Aorta (tissue), 5 donors: ENCODE measurements around the gene PSEN1. TPM values are rescaled to one million over a fixed set of nuclear protein-coding genes. Genes with fewer than 3 reads are reported as not detected.

ENCODE experiments used
- ATAC-seq: fragments of 200-7000 bp; cut with Tn5 transposase; one replicate; pipeline ENCODE4 v1.9.1; 2022; ENCODE audit warnings: moderate library complexity; ENCODE audit not compliant: low FRiP score
- DNase-seq, 2 donors: peaks; one replicate each; pipeline ENCODE4 v3.0.0-alpha.2; 2020
- H3K27ac ChIP-seq, 2 donors: one replicate each; pipeline ENCODE4 v1.5.1; 2013; ENCODE audit warnings: low read length in 2 of 2, mild to moderate bottlenecking in 2 of 2, moderate library complexity in 2 of 2, control low read depth in 1 of 2, inconsistent platforms in 1 of 2, low read depth in 1 of 2
- H3K27me3 ChIP-seq, 2 donors: one replicate each; pipeline ENCODE4 v1.6.1; 2013; ENCODE audit warnings: control low read depth in 1 of 2, low read length in 1 of 2, mild to moderate bottlenecking in 1 of 2, moderate library complexity in 1 of 2; ENCODE audit not compliant: insufficient read depth in 2 of 2, control insufficient read depth in 1 of 2
- H3K36me3 ChIP-seq, 2 donors: one replicate each; pipeline ENCODE4 v1.6.1; 2013; ENCODE audit warnings: control low read depth in 1 of 2, low read length in 1 of 2, mild to moderate bottlenecking in 1 of 2; ENCODE audit not compliant: insufficient read depth in 2 of 2, control insufficient read depth in 1 of 2
- H3K4me1 ChIP-seq, 2 donors: one replicate each; pipeline ENCODE4 v1.6.1; 2013; ENCODE audit warnings: low read length in 2 of 2, control low read depth in 1 of 2, mild to moderate bottlenecking in 1 of 2, moderate library complexity in 1 of 2; ENCODE audit not compliant: insufficient read depth in 2 of 2, control insufficient read depth in 1 of 2
- H3K4me3 ChIP-seq, 2 donors: one replicate each; pipeline ENCODE4 v1.5.1; 2013; ENCODE audit warnings: low read length in 2 of 2, control low read depth in 1 of 2, mild to moderate bottlenecking in 1 of 2
- H3K9me3 ChIP-seq: one replicate; pipeline ENCODE4 v1.6.1; 2013; ENCODE audit warnings: mild to moderate bottlenecking, low read length; ENCODE audit not compliant: control insufficient read depth
- WGBS, 2 donors: extraction: QIAGEN DNeasy Blood & Tissue Kit; methylation state at CpG; one replicate each; pipeline ENCODE4 v1.1.7; 2013; 5-methylcytosine and 5-hydroxymethylcytosine counted together
- intact Hi-C, 2 donors: fragments of 100-400 bp; cut with DNase I; formaldehyde crosslinking; loops; one replicate each; pipeline versions ENCODE4 v1.14.2 to v1.15.0; 2022
- polyA plus RNA-seq, 2 donors: library from polyadenylated mRNA; stranded (reverse); fragments of 200-250 nt; gene quantifications; one replicate each; pipeline ENCODE4 v1.2.3, GENCODE V29; 2013
- total RNA-seq, 2 donors: library from RNA; stranded (reverse); fragmentation: NEBNext Ultra II Directional; extraction: Animal tissue kit (Norgen Biotek cat#: 25700); gene quantifications; one replicate each; pipeline ENCODE4 v1.2.1, GENCODE V29; 2021
- donor health status: healthy with polysubstance abuse.
- donor health status: Bipolar disorder and iron deficiency.
- donor health status: DM: no; HTN: no; CAD: no.
- donor health status: DM: no; HTN: no; CAD: no.
- donor health status: DM: yes; HTN: yes; CAD: no.

The PSEN1 gene
- total and polyA plus RNA-seq, 4 donors = 10.3 to 51.6 (median 32.4) TPM

DNA sequence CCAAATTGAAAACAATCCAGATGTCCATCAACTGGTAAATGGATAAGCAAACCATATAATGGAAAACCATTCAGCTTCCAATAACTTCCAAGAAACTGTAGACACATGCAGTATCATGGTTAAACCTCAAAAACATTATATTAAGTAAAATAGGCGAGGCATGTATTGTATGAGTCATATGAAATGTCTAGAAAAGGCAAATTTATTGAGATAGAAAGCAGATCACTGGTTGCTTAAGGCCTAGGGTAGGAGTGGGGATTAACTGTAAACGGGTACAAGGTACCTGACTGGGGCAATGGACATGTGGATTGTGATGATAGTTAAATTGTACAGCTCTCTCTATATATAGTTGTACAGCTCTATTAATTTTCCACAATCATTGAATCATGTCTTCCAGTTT is 79.7 kb downstream of the PSEN1 start:
- ATAC-seq = no peak
- H3K4me1 ChIP-seq = no peaks in the 10 kb centered on the region
- peaks cover 9 to 13% of the 10 kb centered on the region in 2 donors for H3K36me3 ChIP-seq
- no peak overlapping the region for H3K4me3 ChIP-seq
- WGBS, 2 donors = 90 to 93% methylated on average over 2 of the region's 2 CpGs
- no peak overlapping the region for H3K27ac ChIP-seq
- no peak for DNase-seq
- intact Hi-C loops = no loop called here
- no peaks in the 10 kb centered on the region for H3K9me3 ChIP-seq
- no peaks in the 10 kb centered on the region for H3K27me3 ChIP-seq

DNA sequence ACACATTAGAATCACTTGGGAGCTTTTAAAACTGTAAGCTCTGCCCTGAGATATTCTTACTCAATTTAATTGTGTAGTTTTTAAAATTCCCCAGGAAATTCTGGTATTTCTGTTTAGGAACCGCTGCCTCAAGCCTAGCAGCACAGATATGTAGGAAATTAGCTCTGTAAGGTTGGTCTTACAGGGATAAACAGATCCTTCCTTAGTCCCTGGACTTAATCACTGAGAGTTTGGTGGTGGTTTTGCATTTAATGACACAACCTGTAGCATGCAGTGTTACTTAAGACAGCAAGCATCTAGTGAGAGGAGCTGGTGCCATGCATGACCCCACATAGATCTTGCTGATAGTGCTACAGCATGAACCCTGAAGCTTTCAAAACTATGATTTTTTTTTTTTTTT is 81.1 kb downstream of the PSEN1 start:
- Histone ChIP-seq H3K4me1 (no peaks in the 10 kb centered on the region), H3K27ac (no peak overlapping the region), H3K36me3 (peaks cover 9 to 11% of the 10 kb centered on the region in 2 donors), H3K27me3 (no peaks in the 10 kb centered on the region), H3K4me3 (no peak overlapping the region), H3K9me3 (no peaks in the 10 kb centered on the region)
- ATAC-seq = no peak
- WGBS, 2 donors = 94 to 95% methylated on average over 1 of the region's 1 CpG
- no peak for DNase-seq
- intact Hi-C loops = no loop called here

DNA sequence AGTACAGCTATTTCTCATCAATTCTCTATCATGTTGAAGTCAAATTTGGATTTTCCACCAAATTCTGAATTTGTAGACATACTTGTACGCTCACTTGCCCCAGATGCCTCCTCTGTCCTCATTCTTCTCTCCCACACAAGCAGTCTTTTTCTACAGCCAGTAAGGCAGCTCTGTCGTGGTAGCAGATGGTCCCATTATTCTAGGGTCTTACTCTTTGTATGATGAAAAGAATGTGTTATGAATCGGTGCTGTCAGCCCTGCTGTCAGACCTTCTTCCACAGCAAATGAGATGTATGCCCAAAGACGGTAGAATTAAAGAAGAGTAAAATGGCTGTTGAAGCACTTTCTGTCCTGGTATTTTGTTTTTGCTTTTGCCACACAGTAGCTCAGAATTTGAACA is 83.8 kb downstream of the PSEN1 start:
- peaks cover 9 to 11% of the 10 kb centered on the region in 2 donors for H3K36me3 ChIP-seq
- WGBS, 2 donors = 92 to 93% methylated on average over 4 of the region's 4 CpGs
- intact Hi-C loops = no loop called here

GRCh38 chr14:73220634-73221033 is 84.3 kb downstream of the PSEN1 start:
- peaks cover 9 to 11% of the 10 kb centered on the region in 2 donors for H3K36me3 ChIP-seq
- ATAC-seq = no peak

More for the DNA sequence above, 83.8 kb downstream of the PSEN1 start:
- Histone ChIP-seq H3K9me3 (no peaks in the 10 kb centered on the region), H3K27me3 (no peaks in the 10 kb centered on the region), H3K4me1 (no peaks in the 10 kb centered on the region), H3K27ac (no peak overlapping the region), H3K4me3 (no peak overlapping the region)
- no peak for DNase-seq
- no peak for ATAC-seq

GRCh38 chr14:73221945-73222344 is 85.6 kb downstream of the PSEN1 start:
- intact Hi-C loops = no loop called here
- no peaks in the 10 kb centered on the region for H3K9me3 ChIP-seq
- peaks cover 7 to 11% of the 10 kb centered on the region in 2 donors for H3K36me3 ChIP-seq
- DNase-seq (no peak), ATAC-seq (no peak)
- WGBS, 2 donors = 74 to 80% methylated on average over 2 of the region's 2 CpGs
- no peaks in the 10 kb centered on the region for H3K4me1 ChIP-seq
- no peak overlapping the region for H3K27ac ChIP-seq
- no peaks in the 10 kb centered on the region for H3K27me3 ChIP-seq
- no peak overlapping the region for H3K4me3 ChIP-seq

More at GRCh38 chr14:73220634-73221033, 84.3 kb downstream of the PSEN1 start:
- H3K27ac ChIP-seq = no peak overlapping the region
- H3K4me3 ChIP-seq = no peak overlapping the region
- DNase-seq = no peak
- H3K9me3 ChIP-seq = no peaks in the 10 kb centered on the region
- H3K27me3 ChIP-seq = no peaks in the 10 kb centered on the region
- no peaks in the 10 kb centered on the region for H3K4me1 ChIP-seq
- WGBS, 2 donors = 92 to 96% methylated on average over 5 of the region's 5 CpGs
- intact Hi-C loops = no loop called here

DNA sequence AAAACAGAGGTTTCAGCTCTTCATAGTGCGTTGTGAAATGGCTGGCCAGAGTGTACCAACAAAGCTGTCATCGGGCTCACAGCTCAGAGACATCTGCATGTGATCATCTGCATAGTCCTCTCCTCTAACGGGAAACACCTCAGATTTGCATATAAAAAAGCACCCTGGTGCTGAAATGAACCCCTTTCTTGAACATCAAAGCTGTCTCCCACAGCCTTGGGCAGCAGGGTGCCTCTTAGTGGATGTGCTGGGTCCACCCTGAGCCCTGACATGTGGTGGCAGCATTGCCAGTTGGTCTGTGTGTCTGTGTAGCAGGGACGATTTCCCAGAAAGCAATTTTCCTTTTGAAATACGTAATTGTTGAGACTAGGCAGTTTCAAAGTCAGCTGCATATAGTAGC is 86.7 kb downstream of the PSEN1 start:
- Histone ChIP-seq H3K9me3 (no peaks in the 10 kb centered on the region), H3K4me1 (no peaks in the 10 kb centered on the region), H3K27ac (no peak overlapping the region), H3K27me3 (no peaks in the 10 kb centered on the region), H3K36me3 (peaks cover 4 to 10% of the 10 kb centered on the region in 2 donors), H3K4me3 (no peak overlapping the region)
- DNase-seq (peak in 1 of 2 donors; percentile 41), ATAC-seq (no peak)
- intact Hi-C loops = no loop called here
- 52 to 53% methylated on average over 5 of the region's 5 CpGs for WGBS, 2 donors

DNA sequence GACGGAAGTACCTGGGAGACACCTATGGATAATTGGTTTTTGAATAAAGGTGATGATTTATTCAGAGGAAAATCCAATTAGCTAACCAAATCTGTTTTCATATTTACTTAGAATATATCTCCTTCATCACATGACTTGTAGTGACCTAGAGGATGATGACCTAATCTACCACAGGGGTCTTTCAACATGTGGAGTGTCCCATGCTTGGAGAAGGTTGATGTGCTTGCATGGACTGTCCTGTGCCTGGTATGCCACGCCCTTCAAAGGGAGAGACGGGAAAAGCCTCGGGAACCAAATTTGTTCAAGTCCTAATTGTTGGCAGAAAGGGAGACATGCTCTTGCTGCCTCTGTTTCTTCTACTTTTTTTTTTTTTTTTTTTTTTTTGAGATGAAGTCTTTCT is 89.2 kb downstream of the PSEN1 start:
- Histone ChIP-seq H3K4me1 (no peaks in the 10 kb centered on the region), H3K9me3 (no peaks in the 10 kb centered on the region), H3K4me3 (no peak overlapping the region), H3K36me3 (peaks cover 0 to 5% of the 10 kb centered on the region in 2 donors), H3K27me3 (no peaks in the 10 kb centered on the region), H3K27ac (no peak overlapping the region)
- no peak for DNase-seq
- intact Hi-C loops = no loop called here
- ATAC-seq = no peak
- whole genome bisulfite sequencing, 2 donors = 81 to 91% methylated on average over 4 of the region's 4 CpGs

- Histone ChIP-seq H3K36me3 (peaks cover 0 to 2% of the 10 kb centered on the region in 2 donors), H3K27me3 (no peaks in the 10 kb centered on the region), H3K9me3 (no peaks in the 10 kb centered on the region), H3K4me3 (no peak overlapping the region), H3K27ac (no peak overlapping the region), H3K4me1 (no peaks in the 10 kb centered on the region)
- ATAC-seq (peak; percentile 61), DNase-seq (peak; percentile 76 to 79)
- 36 to 38% methylated on average over 25 of the region's 25 CpGs for WGBS, 2 donors
- intact Hi-C loops = no loop called here
Measured at GRCh38 chr14:73227812-73228781, 91.8 kb downstream of the PSEN1 start.

- DNase-seq (peak in 1 of 2 donors; percentile 61), ATAC-seq (no peak)
- H3K27me3 ChIP-seq = no peaks in the 10 kb centered on the region
- no peaks in the 10 kb centered on the region for H3K9me3 ChIP-seq
- intact Hi-C loops = no loop called here
- H3K36me3 ChIP-seq = no peaks in the 10 kb centered on the region
- H3K27ac ChIP-seq = no peak overlapping the region
- WGBS, 2 donors = 95 to 96% methylated on average over 6 of the region's 6 CpGs
- H3K4me3 ChIP-seq = no peak overlapping the region
- no peaks in the 10 kb centered on the region for H3K4me1 ChIP-seq
Measured at GRCh38 chr14:73230051-73230450, 93.7 kb downstream of the PSEN1 start.
